ENCODE results near the gene ZNF79.

GRCh38 chr9:127470662-127471061 is 46.5 kb downstream of the ZNF79 start:
- TF ChIP-seq NR3C1 (CRISPR knock-in tag; conservative IDR thresholded peaks at IDR 0.05; ENCODE audit: low read depth): no peak
- TF ChIP-seq KAT7 (CRISPR knock-in tag; IDR thresholded peaks at IDR 0.05; ENCODE audit: borderline replicate concordance): no peak
- no peak for TF ChIP-seq CTCF (IDR thresholded peaks at IDR 0.05)
- no peak for TF ChIP-seq PREB (CRISPR knock-in tag; IDR thresholded peaks at IDR 0.05; ENCODE audit: borderline replicate concordance)
